GM23338 (cell line): ENCODE measurements around the gene PROB1.

Experiments
- EZH2 ChIP-seq: fragments of 200-600 bp; sonication (generic); IDR thresholded peaks from one replicate; pipeline ENCODE4 v1.8.0; 2017; ENCODE audit warnings: antibody characterized with exemption, mild to moderate bottlenecking, low read depth; ENCODE audit not compliant: unreplicated experiment
- POLR2AphosphoS5 ChIP-seq: IDR thresholded peaks from 2 replicates; pipeline ENCODE4 v1.6.1; 2016; ENCODE audit warnings: antibody characterized with exemption, low read depth
- TF ChIP-seq, protein P1 (sequence below), 2 experiments: fragments of 200-600 bp in 1 of 2; sonication (generic) in 1 of 2; conservative IDR thresholded peaks; 2 replicates each; pipeline versions ENCODE4 v1.5.1 to v1.6.1; 2016 to 2017; ENCODE audit warnings: antibody characterized with exemption in 2 of 2, low read depth in 2 of 2, mild to moderate bottlenecking in 2 of 2, moderate library complexity in 1 of 2

GRCh38 chr5:139341187-139341688 is 53.7 kb downstream of the PROB1 start:
- TF ChIP-seq, protein P1, sequence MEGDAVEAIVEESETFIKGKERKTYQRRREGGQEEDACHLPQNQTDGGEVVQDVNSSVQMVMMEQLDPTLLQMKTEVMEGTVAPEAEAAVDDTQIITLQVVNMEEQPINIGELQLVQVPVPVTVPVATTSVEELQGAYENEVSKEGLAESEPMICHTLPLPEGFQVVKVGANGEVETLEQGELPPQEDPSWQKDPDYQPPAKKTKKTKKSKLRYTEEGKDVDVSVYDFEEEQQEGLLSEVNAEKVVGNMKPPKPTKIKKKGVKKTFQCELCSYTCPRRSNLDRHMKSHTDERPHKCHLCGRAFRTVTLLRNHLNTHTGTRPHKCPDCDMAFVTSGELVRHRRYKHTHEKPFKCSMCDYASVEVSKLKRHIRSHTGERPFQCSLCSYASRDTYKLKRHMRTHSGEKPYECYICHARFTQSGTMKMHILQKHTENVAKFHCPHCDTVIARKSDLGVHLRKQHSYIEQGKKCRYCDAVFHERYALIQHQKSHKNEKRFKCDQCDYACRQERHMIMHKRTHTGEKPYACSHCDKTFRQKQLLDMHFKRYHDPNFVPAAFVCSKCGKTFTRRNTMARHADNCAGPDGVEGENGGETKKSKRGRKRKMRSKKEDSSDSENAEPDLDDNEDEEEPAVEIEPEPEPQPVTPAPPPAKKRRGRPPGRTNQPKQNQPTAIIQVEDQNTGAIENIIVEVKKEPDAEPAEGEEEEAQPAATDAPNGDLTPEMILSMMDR (conservative IDR thresholded peaks at IDR 0.05; ENCODE audit: low read depth in 2 of 2) = no peak
- TF ChIP-seq POLR2AphosphoS5 = no peak
- TF ChIP-seq EZH2 = no peak
